ENCODE results near the gene TMC4.
A peak's percentile ranks its signal among the peaks of the same experiment; 100 is the strongest.

Gene TMC4

GRCh38 chr19:54152267-54152666, 20.7 kb downstream of the TMC4 start:
- FAIRE-seq, result no peak

DNA sequence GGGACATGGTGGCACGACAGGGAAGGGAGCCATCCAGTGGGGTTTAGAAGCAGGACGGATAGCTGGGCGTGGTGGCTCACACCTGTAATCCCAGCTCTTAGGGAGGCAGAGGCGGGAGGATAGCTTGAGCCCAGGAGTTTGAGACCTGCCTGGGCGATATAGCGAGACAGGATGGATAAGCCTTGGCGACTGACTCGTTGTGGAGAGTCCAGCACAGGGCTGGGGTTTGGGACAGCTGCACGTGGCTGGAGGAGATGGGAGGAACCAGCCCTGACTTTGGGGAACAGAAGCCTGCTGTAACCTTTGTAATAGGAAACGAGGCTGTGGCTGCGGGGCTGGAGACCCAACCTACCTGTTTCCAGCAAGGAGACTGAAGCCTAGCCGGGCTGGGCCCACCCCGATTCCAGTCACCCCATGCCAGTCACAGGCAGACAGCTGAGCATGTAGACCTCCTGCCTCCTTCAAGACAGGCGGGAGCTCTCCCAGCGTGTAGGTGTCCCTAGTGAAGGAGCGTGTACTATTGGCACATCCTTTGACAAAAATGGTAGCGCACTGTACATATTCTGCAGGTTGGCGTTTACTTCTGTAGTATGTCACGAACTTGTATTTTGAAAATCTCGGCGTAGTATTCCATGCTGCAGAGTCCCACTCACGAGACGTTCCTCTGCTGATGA, 21.5 kb downstream of the TMC4 start:
- FAIRE-seq, result no peak

- FAIRE-seq, result no peak
Measured at GRCh38 chr19:54149021-54149812, 23.7 kb downstream of the TMC4 start.

DNA sequence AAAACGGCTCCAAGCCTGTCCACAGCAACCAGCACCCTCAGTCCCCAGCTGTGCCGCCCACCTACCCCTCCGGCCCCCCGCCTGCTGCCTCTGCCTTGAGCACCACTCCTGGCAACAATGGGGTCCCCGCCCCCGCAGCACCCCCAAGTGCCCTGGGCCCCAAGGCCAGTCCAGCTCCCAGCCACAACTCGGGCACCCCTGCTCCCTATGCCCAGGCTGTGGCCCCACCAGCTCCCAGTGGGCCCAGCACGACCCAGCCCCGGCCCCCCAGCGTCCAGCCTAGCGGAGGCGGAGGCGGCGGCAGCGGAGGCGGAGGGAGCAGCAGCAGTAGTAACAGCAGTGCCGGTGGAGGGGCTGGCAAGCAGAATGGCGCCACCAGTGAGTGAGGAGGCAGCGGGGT, 24.8 kb downstream of the TMC4 start:
- FAIRE-seq, result no peak

DNA sequence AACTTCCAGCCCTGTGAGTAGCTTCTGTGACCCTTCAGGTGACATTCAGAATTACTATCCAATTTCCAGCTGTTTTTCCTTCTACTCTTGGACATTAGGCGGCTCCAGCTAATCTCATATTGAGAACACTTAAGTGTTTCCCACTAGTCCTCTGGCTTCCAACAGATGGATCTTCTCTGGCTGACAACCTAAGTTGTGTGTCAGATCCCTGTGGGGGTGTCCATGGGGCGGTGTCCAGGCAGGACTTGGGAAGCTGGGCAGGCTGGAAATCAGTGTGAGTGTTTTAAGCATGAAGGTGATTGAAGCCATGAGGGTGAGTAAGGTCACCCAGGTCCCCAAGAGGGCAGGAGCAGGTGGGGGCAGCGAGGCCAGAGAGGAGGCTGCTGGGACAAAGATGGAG, 25.3 kb downstream of the TMC4 start:
- no peak for FAIRE-seq

- FAIRE-seq, result no peak
Measured at GRCh38 chr19:54145541-54146158, 27.3 kb downstream of the TMC4 start.

- no peak for FAIRE-seq
Measured at GRCh38 chr19:54142166-54142780, 30.7 kb downstream of the TMC4 start.

DNA sequence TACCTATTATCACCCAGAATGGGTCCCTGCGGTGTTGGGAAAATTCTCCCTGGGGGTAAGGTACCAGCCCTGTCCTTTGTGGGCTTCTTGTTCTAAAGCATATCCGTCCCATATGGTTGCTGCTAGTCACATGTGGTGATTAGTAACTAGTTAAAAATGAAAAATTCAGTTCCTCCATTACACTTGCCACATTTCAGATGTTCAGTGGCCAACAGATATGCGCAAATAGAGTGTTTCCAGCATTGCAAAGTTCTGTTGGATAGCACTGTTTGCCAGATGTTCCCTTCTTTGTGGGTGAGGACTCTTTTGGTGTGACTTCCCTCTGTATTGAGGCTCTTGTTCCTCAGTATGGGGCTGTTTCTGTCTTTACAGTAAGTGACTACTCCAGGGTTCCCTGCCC, 31.6 kb downstream of the TMC4 start:
- FAIRE-seq, result no peak

DNA sequence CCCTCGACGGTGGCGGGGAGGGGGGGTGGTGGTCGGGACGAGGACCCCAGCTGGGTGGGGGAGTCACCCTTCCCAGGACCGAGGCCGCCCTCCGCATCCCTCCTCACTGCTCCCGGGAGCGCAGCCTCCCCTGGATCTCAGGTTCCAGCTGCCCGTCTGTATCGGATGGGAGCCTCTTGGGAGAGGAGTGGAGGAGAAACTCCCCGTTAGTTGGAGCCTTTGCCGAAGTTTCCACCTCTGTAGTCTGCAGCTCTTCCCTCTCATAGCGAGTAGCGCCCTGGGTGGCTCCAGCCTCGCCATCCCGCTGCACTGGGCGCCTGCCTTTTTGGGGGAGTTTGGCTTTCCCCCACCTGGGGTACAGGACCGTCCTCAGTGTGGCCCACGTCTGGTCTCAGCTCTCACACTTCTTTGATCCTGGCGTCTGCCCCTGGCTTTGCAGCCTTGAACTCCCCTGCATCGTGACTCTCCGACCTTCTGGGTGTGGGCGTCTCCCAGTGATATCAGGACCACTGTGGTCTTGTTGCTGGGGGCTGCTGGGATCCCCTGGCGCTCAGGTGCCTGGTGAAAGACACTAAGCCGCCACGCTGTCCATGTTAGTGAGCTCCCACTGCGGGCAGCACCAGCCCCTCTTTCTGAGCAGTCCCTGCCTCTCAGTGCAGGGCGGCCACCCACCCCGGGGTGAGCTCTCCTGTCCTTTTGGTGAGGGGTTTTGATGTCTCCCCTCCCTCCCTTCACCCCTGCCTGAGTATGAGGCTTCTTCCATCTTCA, 34.3 kb downstream of the TMC4 start:
- FAIRE-seq, result no peak

DNA sequence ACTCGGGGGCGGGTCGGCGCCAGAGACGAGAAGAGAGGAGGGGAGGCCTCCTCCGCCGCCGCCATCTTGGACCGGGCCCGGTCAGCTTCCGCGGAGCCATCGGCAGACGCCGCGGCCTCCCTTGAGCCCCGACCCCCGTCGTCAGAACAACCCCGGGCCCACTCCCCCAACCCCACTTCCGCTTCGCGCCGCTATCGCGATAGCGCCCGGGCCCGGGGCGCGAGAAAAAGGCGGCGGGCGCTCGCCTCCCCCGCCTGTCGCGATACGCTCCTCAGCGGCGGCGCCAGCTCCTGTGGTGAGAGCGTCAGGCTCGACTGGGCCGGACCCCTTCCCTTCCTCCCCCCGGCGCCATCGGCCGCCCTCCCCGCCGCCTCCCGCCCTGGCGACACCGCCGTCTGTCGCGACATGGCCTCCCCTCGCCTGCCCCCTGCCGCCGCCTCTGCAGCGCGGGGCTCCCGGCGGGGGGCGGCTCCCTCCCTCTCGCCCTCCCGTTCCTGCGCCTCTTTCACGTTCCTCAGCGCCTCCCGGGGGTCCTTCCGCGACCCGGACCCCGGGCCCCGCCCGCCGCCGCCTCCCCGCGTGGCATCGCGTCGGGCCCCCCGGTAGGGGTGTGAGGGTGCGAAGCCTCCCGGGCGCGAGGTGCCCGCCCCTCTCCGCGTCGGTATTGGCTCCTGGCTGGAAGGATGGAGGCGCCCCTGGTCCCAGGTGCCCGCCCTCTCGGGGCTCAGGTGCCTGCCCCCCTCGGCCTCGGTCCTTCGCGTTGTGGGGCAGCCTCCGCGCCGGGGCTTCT, 35.1 kb downstream of the TMC4 start, which contains the start of gene CNOT3:
Gene CNOT3, plus strand, starts transcription at position 64 of the 790 bp plus-strand sequence. CDS start 5,217 bp downstream, outside the sequence.
- no peak for FAIRE-seq

GRCh38 chr19:54136864-54137698, 35.9 kb downstream of the TMC4 start:
- FAIRE-seq, result peak; percentile 100

DNA sequence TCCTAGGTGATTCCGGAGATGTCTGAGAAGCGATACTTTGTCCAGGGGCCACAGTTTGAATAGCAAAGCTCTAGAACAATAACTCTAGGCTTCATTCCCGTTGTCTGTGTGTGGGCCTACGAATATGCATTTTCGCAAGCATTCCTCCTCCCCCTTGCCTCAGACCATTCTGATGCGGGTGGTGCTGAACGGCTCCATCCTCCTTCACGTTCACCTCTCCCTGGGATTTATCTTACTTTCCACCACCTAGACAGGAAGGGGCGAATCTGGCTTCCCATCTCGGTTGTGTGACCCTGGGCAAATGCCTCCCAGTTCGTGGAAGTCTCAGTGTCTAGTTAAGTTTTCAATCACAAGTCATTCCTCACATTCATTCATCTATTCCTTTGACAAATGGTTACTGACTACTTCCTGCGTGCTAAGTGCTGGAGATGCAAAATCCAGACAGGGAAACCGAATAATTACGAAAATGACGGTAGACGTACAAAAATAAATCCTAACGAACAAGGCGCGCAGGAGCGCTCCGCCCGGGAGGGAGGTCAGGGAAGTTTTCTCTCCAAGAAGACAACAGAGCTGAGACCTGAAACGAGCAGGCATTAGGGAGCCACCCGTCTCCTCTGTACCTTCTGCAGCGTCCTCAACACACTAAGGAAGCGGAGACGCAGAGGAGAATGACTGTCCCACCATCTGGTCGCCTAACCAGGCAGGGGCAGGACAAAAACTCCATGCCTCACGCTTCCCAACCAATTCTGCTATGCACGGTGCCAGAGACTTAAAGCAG, 36.7 kb downstream of the TMC4 start:
- FAIRE-seq, result no peak

- no peak for FAIRE-seq
Measured at GRCh38 chr19:54133957-54134590, 38.9 kb downstream of the TMC4 start.

- FAIRE-seq, result no peak
Measured at GRCh38 chr19:54133312-54133956, 39.5 kb downstream of the TMC4 start.

- FAIRE-seq, result no peak
Measured at GRCh38 chr19:54129617-54129996, 43.4 kb downstream of the TMC4 start.

GRCh38 chr19:54128796-54129616, 44.0 kb downstream of the TMC4 start:
- FAIRE-seq, result no peak

DNA sequence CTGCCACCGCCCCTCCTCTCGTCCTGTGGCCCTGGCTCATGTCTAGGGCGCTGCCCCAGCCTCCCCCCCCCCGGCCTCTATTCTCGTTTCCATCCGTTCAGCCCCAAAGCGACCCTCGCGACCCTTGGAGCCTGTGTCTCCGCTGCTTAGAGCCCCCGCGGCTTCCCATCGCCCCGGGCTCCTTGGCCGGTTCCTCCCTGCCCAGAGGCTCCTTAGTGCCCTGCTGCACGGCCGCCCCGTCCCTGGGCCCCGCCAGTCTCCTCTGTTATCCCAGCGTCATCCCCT, 44.6 kb downstream of the TMC4 start:
- FAIRE-seq, result no peak

GRCh38 chr19:54127688-54128440, 45.1 kb downstream of the TMC4 start:
- no peak for FAIRE-seq
